ENCODE data around the gene CSAD. TPM values are rescaled to one million over a fixed set of nuclear protein-coding genes. Genes with fewer than 3 reads are reported as not detected.
"Not testable (repeated sequence)": the region's sequence is repeated elsewhere in the genome, so short reads cannot be mapped to it uniquely, and the experiment has no call there.

CSAD gene
- total and polyA plus RNA-seq, 11 donors = 4.3 to 26.5 (median 8.2) TPM

GRCh38 chr12:53166837-53167236 lies 13.9 kb downstream of the CSAD start:
- H3K27me3 ChIP-seq = no peaks in the 10 kb centered on the region
- no peaks in the 10 kb centered on the region for H3K9me3 ChIP-seq
- no peaks in the 10 kb centered on the region for H3K4me1 ChIP-seq
- no peak overlapping the region for H3K27ac ChIP-seq
- intact Hi-C loops (cut with DNase I) = no loop called here
- no peak for TF ChIP-seq POLR2A (IDR thresholded peaks at IDR 0.05)
- TF ChIP-seq, protein P1, sequence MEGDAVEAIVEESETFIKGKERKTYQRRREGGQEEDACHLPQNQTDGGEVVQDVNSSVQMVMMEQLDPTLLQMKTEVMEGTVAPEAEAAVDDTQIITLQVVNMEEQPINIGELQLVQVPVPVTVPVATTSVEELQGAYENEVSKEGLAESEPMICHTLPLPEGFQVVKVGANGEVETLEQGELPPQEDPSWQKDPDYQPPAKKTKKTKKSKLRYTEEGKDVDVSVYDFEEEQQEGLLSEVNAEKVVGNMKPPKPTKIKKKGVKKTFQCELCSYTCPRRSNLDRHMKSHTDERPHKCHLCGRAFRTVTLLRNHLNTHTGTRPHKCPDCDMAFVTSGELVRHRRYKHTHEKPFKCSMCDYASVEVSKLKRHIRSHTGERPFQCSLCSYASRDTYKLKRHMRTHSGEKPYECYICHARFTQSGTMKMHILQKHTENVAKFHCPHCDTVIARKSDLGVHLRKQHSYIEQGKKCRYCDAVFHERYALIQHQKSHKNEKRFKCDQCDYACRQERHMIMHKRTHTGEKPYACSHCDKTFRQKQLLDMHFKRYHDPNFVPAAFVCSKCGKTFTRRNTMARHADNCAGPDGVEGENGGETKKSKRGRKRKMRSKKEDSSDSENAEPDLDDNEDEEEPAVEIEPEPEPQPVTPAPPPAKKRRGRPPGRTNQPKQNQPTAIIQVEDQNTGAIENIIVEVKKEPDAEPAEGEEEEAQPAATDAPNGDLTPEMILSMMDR (IDR thresholded peaks at IDR 0.05) = no peak
- H3K36me3 ChIP-seq = peaks cover 0 to 32% (median 22%) of the 10 kb centered on the region in 9 donors
- H3K4me3 ChIP-seq = no peak overlapping the region
- DNase-seq = no peak
- ATAC-seq = no peak

GRCh38 chr12:53163008-53163407 lies 17.7 kb downstream of the CSAD start:
- intact Hi-C loops (cut with DNase I) = loop anchor here in 4 of 10 donors (5.0 kb wide), 1 partner anchor 34 kb away; no protein-coding TSS in a partner anchor
- DNase-seq, ATAC-seq, H3K4me3 ChIP-seq, H3K27me3 ChIP-seq, H3K27ac ChIP-seq, H3K9me3 ChIP-seq, H3K4me1 ChIP-seq: not testable (repeated sequence)
- H3K36me3 ChIP-seq = peaks cover 0 to 26% (median 9%) of the 10 kb centered on the region in 9 donors
- 95 to 100% (median 98%) methylated on average over 2 of the region's 2 CpGs for WGBS, 4 donors

DNA sequence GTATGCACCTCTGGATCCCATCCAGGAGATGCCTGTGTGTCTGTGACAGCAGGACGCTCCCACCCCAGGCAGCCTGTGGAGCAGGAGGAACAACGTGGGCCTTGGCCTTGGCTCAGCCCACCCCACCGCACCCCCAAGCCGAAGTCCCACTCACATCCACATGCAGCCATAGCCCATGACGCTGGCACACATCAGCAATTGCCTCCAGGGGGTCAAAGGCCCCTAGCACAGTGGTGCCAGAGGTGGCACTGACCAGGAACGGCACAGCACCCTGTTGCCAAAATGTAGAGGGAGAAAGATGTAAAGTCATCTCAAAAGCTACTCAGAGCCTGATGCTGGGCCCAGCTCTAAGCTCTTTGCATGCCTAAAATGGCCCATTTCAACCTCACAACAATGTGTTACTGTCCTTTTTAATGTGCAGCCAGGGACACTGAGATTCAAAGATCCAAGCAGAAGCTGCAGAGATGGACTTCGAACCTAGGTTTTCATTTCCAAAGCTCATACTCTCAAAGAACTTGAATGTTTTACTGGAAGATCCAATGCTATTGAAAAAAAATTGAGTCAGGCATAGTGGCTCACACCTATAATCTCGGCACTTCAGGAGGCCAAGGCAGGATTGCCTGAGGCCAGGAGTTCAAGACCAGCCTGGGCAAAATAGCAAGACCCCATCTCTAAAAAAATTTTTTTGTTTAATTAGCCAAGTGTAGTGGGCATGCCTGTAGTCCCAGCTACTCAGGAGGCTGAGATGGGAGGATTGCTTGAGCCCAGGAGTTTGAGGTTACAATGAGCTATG lies 19.4 kb downstream of the CSAD start:
- 82 to 94% (median 93%) methylated on average over 3 to 8 of the region's 8 CpGs for WGBS, 4 donors

GRCh38 chr12:53160673-53161072 lies 20.1 kb downstream of the CSAD start:
- Histone ChIP-seq H3K27me3 (no peaks in the 10 kb centered on the region), H3K27ac (no peak overlapping the region), H3K4me3 (no peak overlapping the region), H3K9me3 (no peaks in the 10 kb centered on the region), H3K4me1 (peaks cover 0 to 8% (median 1%) of the 10 kb centered on the region in 12 donors), H3K36me3 (peaks cover 0 to 25% (median 4%) of the 10 kb centered on the region in 9 donors)
- TF ChIP-seq POLR2A (IDR thresholded peaks at IDR 0.05) = no peak
- TF ChIP-seq, protein P1 (IDR thresholded peaks at IDR 0.05) = no peak
- WGBS, 4 donors = 71 to 87% (median 85%) methylated on average over 2 of the region's 2 CpGs
- intact Hi-C loops (cut with DNase I) = loop anchor here in 5 of 10 donors (2.0 to 5.0 kb wide), 2 partner anchors 36 to 37 kb away; no protein-coding TSS in a partner anchor
- DNase-seq (no peak), ATAC-seq (no peak)

More for the DNA sequence above, 19.4 kb downstream of the CSAD start:
- no peak for ATAC-seq
- Histone ChIP-seq H3K4me1 (peaks cover 0 to 8% (median 0%) of the 10 kb centered on the region in 12 donors), H3K27ac (no peak overlapping the region), H3K4me3 (no peak overlapping the region), H3K36me3 (peaks cover 0 to 25% (median 4%) of the 10 kb centered on the region in 9 donors), H3K9me3 (no peaks in the 10 kb centered on the region), H3K27me3 (no peaks in the 10 kb centered on the region)
- no peak for DNase-seq
- TF ChIP-seq POLR2A (IDR thresholded peaks at IDR 0.05) = no peak
- TF ChIP-seq, protein P1 (IDR thresholded peaks at IDR 0.05) = no peak
- intact Hi-C loops (cut with DNase I) = loop anchor here in 5 of 10 donors (2.0 to 5.0 kb wide), 2 partner anchors 35 to 36 kb away; no protein-coding TSS in a partner anchor
